Neural progenitor cell (in vitro differentiated cells): Measurements from ENCODE around the gene PRKAB1. TPM values are rescaled to one million over a fixed set of nuclear protein-coding genes. Genes with fewer than 3 reads are reported as not detected.

Experiments used
- DNase-seq: peaks from one replicate; pipeline ENCODE4 v3.0.0-alpha.2; 2016; ENCODE audit warnings: low spot score
- H2AFZ ChIP-seq: fragments of 200-600 bp; sonication (generic); replicated peaks from 2 replicates; pipeline ENCODE4 v1.6.1; 2016; ENCODE audit warnings: antibody characterized with exemption
- H3F3A ChIP-seq: fragments of 200-600 bp; sonication (generic); 2 replicates; pipeline ENCODE4 v1.6.1; 2016; ENCODE audit warnings: antibody characterized with exemption, low read depth
- H3K27ac ChIP-seq: fragments of 200-600 bp; sonication (generic); 2 replicates; pipeline ENCODE4 v1.5.1; 2016; ENCODE audit warnings: mild to moderate bottlenecking
- H3K27me3 ChIP-seq: fragments of 200-600 bp; sonication (generic); 2 replicates; pipeline ENCODE4 v1.6.1; 2016; ENCODE audit warnings: mild to moderate bottlenecking, moderate library complexity
- H3K36me3 ChIP-seq: fragments of 200-600 bp; sonication (generic); 2 replicates; pipeline ENCODE4 v1.5.1; 2016
- H3K4me1 ChIP-seq: fragments of 200-600 bp; sonication (generic); 2 replicates; pipeline ENCODE4 v1.6.1; 2016; ENCODE audit warnings: mixed run types
- H3K4me2 ChIP-seq: fragments of 200-600 bp; sonication (generic); 2 replicates; pipeline ENCODE4 v1.6.1; 2016
- H3K4me3 ChIP-seq: fragments of 200-600 bp; sonication (generic); 2 replicates; pipeline ENCODE4 v1.5.1; 2016
- H3K79me2 ChIP-seq: fragments of 200-600 bp; sonication (generic); 2 replicates; pipeline ENCODE4 v1.6.1; 2016; ENCODE audit warnings: low read depth
- H3K9ac ChIP-seq: fragments of 200-600 bp; sonication (generic); 2 replicates; pipeline ENCODE4 v1.6.1; 2016
- H3K9me3 ChIP-seq: fragments of 200-600 bp; sonication (generic); 2 replicates; pipeline ENCODE4 v1.5.1; 2016; ENCODE audit warnings: low read depth
- H4K20me1 ChIP-seq: fragments of 200-600 bp; sonication (generic); 2 replicates; pipeline ENCODE4 v1.6.1; 2016; ENCODE audit warnings: low read depth
- H3K27ac Mint-ChIP-seq: 3 replicates; pipeline ENCODE4 v1.8.0; 2021; ENCODE audit warnings: mixed read lengths
- H3K27me3 Mint-ChIP-seq: 2 replicates; pipeline ENCODE4 v1.8.0; 2022; ENCODE audit warnings: low read depth, mild to moderate bottlenecking, inconsistent platforms, moderate library complexity, mixed read lengths; ENCODE audit not compliant: insufficient read depth
- H3K36me3 Mint-ChIP-seq: 3 replicates; pipeline ENCODE4 v1.8.0; 2021; ENCODE audit warnings: mixed read lengths
- H3K4me1 Mint-ChIP-seq: 3 replicates; pipeline ENCODE4 v1.8.0; 2021; ENCODE audit warnings: mixed read lengths
- H3K4me3 Mint-ChIP-seq: 3 replicates; pipeline ENCODE4 v1.8.0; 2021; ENCODE audit warnings: mild to moderate bottlenecking, moderate library complexity, mixed read lengths
- H3K9me3 Mint-ChIP-seq: 3 replicates; pipeline ENCODE4 v1.8.0; 2020; ENCODE audit warnings: mixed read lengths
- EZH2 ChIP-seq: fragments of 200-600 bp; sonication (generic); IDR thresholded peaks from 2 replicates; pipeline ENCODE4 v1.6.1; 2017; ENCODE audit warnings: antibody characterized with exemption, mild to moderate bottlenecking, moderate library complexity
- EZH2phosphoT487 ChIP-seq: fragments of 200-600 bp; sonication (generic); IDR thresholded peaks from 2 replicates; pipeline ENCODE4 v1.6.1; 2017; ENCODE audit warnings: antibody characterized with exemption
- total RNA-seq: library from RNA; depleted of rRNA; stranded (reverse); fragments of >200 nt; gene quantifications from 2 replicates; pipeline ENCODE4 v1.2.3, GENCODE V29; 2015; ENCODE audit warnings: low replicate concordance
- TF ChIP-seq, protein P1 (sequence below): fragments of 200-600 bp; sonication (generic); IDR thresholded peaks from 2 replicates; pipeline ENCODE4 v1.5.1; 2017; ENCODE audit warnings: antibody characterized with exemption, mild to moderate bottlenecking

Gene PRKAB1
- total RNA-seq, 1 donor from 2014 or later = 24.5 TPM

DNA sequence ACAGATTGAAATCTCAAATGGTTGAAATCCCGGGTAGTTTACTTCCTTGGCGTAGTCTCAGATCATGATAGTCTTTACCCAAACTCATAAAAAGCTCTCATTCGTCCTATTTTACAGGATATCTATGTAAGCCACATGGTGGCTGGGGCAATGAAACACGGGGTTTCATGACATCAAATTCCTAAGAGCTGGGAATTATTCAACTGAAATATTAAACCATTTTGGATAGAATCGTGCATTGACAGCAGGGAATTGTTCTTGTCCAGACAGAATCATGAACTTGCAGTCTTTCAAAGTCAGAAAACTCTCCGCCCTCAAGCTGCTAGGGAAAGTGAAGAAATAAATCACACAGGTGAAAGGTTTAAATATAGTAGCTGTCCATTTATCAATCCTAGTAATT is 33.2 kb upstream of the PRKAB1 start:
- H3K27me3 ChIP-seq = peaks cover 18% of the 10 kb centered on the region

DNA sequence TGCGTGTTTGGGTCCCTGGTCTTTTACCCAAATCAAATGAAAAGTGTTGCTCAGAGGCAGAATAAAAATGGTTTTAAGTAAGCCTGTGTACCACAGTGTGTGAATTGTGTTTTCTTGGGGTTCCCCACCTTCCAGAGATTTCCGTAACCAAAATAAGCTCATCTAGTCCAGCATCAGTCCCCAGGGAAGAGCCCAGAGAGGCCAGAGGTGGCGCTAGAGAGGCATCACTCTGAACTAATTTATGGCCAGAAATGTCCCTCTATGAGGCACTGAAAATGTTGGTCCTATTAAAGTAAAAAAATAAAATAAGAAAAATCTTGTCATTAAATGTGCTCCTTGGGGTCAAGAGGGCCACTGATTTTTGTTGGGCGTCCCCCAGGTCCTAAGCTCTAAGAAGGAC is 24.9 kb upstream of the PRKAB1 start:
- no peak for TF ChIP-seq EZH2
- TF ChIP-seq, protein P1, sequence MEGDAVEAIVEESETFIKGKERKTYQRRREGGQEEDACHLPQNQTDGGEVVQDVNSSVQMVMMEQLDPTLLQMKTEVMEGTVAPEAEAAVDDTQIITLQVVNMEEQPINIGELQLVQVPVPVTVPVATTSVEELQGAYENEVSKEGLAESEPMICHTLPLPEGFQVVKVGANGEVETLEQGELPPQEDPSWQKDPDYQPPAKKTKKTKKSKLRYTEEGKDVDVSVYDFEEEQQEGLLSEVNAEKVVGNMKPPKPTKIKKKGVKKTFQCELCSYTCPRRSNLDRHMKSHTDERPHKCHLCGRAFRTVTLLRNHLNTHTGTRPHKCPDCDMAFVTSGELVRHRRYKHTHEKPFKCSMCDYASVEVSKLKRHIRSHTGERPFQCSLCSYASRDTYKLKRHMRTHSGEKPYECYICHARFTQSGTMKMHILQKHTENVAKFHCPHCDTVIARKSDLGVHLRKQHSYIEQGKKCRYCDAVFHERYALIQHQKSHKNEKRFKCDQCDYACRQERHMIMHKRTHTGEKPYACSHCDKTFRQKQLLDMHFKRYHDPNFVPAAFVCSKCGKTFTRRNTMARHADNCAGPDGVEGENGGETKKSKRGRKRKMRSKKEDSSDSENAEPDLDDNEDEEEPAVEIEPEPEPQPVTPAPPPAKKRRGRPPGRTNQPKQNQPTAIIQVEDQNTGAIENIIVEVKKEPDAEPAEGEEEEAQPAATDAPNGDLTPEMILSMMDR = peak; percentile 65
- DNase-seq = peak; percentile 41

More for the DNA sequence above, 33.2 kb upstream of the PRKAB1 start:
- Mint-ChIP-seq H3K4me3 (no peak overlapping the region), H3K27me3 (peaks cover 5% of the 10 kb centered on the region), H3K27ac (no peak overlapping the region), H3K36me3 (no peaks in the 10 kb centered on the region), H3K9me3 (no peaks in the 10 kb centered on the region), H3K4me1 (no peaks in the 10 kb centered on the region)
- H3K4me3 ChIP-seq = no peak overlapping the region
- H3K9me3 ChIP-seq = no peaks in the 10 kb centered on the region
- H3K36me3 ChIP-seq = no peaks in the 10 kb centered on the region
- no peak overlapping the region for H2AFZ ChIP-seq
- H4K20me1 ChIP-seq = no peaks in the 10 kb centered on the region
- H3K79me2 ChIP-seq = no peaks in the 10 kb centered on the region
- no peak overlapping the region for H3K4me2 ChIP-seq
- H3K9ac ChIP-seq = no peak overlapping the region
- H3F3A ChIP-seq = no peaks in the 10 kb centered on the region
- no peak for DNase-seq
- H3K27ac ChIP-seq = no peak overlapping the region
- TF ChIP-seq, protein P1 = no peak
- TF ChIP-seq EZH2 (no peak), EZH2phosphoT487 (no peak)
- H3K4me1 ChIP-seq = no peaks in the 10 kb centered on the region

DNA sequence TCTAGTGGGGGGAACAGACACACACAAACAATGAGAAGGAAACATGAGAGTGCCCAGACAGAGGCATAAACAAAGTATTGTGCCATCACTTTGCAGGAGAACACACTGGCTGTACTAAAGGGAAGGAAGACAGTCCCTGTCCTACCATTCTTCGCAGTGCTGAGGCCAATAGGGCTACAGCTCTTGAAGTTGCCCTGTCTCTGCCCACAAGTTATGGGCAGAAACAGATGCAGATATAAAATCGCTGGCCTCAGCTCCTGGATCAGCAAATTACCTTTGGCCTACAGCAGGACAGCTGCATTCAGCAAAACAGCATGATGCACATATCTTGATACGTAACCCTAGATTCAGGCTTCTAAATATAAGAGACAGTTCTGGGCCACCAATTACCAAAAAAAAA is 23.0 kb upstream of the PRKAB1 start:
- Histone ChIP-seq H3K27ac (no peak overlapping the region), H3K4me3 (no peak overlapping the region), H2AFZ (no peak overlapping the region), H3K9me3 (no peaks in the 10 kb centered on the region), H4K20me1 (no peaks in the 10 kb centered on the region), H3F3A (no peaks in the 10 kb centered on the region), H3K79me2 (no peaks in the 10 kb centered on the region), H3K4me1 (no peaks in the 10 kb centered on the region), H3K27me3 (no peaks in the 10 kb centered on the region), H3K9ac (no peak overlapping the region), H3K36me3 (no peaks in the 10 kb centered on the region), H3K4me2 (no peak overlapping the region)
- Mint-ChIP-seq H3K27ac (no peak overlapping the region), H3K4me3 (no peak overlapping the region), H3K36me3 (no peaks in the 10 kb centered on the region), H3K4me1 (no peaks in the 10 kb centered on the region), H3K27me3 (no peaks in the 10 kb centered on the region), H3K9me3 (peaks cover 2% of the 10 kb centered on the region)
- DNase-seq = no peak
- TF ChIP-seq EZH2 (no peak), EZH2phosphoT487 (no peak)
- TF ChIP-seq, protein P1 = no peak

More for the DNA sequence above, 24.9 kb upstream of the PRKAB1 start:
- H3K9me3 ChIP-seq = no peaks in the 10 kb centered on the region
- H3K4me3 ChIP-seq = no peak overlapping the region
- H3K4me3 Mint-ChIP-seq = no peak overlapping the region
- no peak overlapping the region for H3K27ac Mint-ChIP-seq
- H2AFZ ChIP-seq = no peak overlapping the region
- no peaks in the 10 kb centered on the region for H3K4me1 Mint-ChIP-seq
- no peak overlapping the region for H3K4me2 ChIP-seq
- H3K9ac ChIP-seq = no peak overlapping the region
- H3K27me3 Mint-ChIP-seq = no peaks in the 10 kb centered on the region
- no peaks in the 10 kb centered on the region for H3K36me3 Mint-ChIP-seq
- H3K9me3 Mint-ChIP-seq = peaks cover 2% of the 10 kb centered on the region
- H3K27me3 ChIP-seq = peaks cover 1% of the 10 kb centered on the region
- no peaks in the 10 kb centered on the region for H3K79me2 ChIP-seq
- no peak overlapping the region for H3K27ac ChIP-seq
- H3K36me3 ChIP-seq = no peaks in the 10 kb centered on the region
- no peaks in the 10 kb centered on the region for H4K20me1 ChIP-seq
- no peaks in the 10 kb centered on the region for H3K4me1 ChIP-seq
- H3F3A ChIP-seq = no peaks in the 10 kb centered on the region
